B cell (primary cell): ENCODE results near the gene SLC12A3.

Experiments
- CTCF ChIP-seq: fragments of 200-600 bp; IDR thresholded peaks from one replicate; pipeline ENCODE4 v1.8.0; 2022; ENCODE audit warnings: antibody characterized with exemption, mild to moderate bottlenecking
- EZH2 ChIP-seq: IDR thresholded peaks from 2 replicates; pipeline ENCODE4 v1.6.1; 2012; ENCODE audit warnings: borderline replicate concordance, low read depth, mild to moderate bottlenecking, moderate library complexity, low read length; ENCODE audit not compliant: insufficient read depth, poor library complexity, severe bottlenecking

- TF ChIP-seq CTCF = no peak
- TF ChIP-seq EZH2 = no peak
Measured at GRCh38 chr16:56894331-56894917, 29.4 kb downstream of the SLC12A3 start.
